ENCODE measurements around the gene PRDM4.

PRDM4 gene, protein sequence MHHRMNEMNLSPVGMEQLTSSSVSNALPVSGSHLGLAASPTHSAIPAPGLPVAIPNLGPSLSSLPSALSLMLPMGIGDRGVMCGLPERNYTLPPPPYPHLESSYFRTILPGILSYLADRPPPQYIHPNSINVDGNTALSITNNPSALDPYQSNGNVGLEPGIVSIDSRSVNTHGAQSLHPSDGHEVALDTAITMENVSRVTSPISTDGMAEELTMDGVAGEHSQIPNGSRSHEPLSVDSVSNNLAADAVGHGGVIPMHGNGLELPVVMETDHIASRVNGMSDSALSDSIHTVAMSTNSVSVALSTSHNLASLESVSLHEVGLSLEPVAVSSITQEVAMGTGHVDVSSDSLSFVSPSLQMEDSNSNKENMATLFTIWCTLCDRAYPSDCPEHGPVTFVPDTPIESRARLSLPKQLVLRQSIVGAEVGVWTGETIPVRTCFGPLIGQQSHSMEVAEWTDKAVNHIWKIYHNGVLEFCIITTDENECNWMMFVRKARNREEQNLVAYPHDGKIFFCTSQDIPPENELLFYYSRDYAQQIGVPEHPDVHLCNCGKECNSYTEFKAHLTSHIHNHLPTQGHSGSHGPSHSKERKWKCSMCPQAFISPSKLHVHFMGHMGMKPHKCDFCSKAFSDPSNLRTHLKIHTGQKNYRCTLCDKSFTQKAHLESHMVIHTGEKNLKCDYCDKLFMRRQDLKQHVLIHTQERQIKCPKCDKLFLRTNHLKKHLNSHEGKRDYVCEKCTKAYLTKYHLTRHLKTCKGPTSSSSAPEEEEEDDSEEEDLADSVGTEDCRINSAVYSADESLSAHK

DNA sequence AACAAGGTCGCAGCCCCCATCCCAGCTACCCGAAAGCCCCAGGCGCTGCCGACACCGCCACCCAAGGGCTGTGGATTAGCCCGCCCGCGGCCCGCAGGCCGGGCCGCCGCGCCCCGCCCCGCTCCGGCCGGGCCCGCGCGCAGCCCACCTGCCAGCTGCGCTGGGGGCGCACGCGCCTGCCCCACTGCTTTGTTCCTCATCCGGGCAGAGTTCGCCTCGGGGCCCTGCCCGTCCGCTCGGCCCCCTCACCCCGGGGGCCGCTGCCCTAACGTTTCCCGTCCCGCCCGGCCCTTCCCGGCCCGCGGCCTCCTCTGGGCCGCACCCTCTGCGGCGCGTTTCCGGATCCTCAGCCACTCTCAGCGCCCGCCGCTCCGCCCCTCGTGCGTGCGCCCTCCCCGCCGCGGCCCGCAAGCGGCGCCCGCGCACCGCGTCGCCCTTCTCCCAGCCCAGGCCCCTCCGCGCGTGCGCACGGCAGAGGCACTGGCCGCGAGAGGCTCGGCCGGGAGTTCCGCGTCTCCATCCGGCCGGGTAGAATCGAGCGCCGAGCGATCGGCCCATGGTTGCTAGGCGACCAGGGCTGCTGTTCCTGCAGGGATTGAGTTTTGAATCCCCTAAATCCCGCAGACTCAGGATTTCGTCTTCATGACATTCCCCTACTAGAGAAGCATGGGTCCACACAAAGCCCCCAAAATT is at the start of gene PRDM4:
Gene PRDM4 (minus strand): TSS at position 329 of the 693 bp plus-strand sequence. CDS start 622 bp downstream, outside the sequence.
- TF ChIP-seq GATA2 (IDR thresholded peaks at IDR 0.05; ENCODE audit: low read depth, low read length) (0 out of 2 replicates have a peak, but pooled peaks have one; percentile 7), GATA3 (IDR thresholded peaks at IDR 0.05; ENCODE audit: low read depth, low read length) (no peak)

DNA sequence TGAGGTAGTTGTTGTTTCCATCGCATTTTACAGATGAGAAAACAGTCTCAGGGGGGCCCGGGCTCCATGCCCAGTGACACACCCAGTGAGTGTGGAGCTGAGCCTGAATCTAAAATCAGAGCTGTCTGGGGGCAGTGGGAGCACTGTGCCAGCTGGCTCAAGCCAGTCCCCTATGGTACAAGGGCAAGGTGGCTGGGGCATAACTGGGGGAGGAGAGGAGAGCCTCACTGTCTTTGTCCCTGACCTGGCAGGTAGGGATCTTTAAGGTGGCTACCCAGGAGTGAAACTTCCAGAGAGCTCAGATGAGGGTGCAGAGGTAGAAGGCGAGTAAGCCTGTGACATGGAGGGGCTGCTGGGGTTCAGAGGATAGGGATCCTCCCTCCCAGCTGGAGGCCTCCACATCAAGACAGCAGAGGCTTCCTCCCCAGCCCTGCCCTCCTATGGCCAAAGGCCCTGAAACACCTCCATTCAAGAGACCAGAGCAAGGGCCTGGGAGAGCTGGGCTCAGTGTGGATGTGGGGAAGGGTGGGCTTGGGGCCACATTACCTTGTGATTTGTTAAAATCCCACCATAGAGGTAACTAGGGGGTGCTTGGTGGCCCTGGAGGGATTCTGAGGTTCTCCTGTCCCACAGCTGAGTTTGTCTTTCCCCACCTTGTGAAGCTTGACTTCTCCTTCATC is 46.7 kb upstream of the PRDM4 start:
- TF ChIP-seq GATA3 (IDR thresholded peaks at IDR 0.05; ENCODE audit: low read depth, low read length) = no peak
- no peak for TF ChIP-seq GATA2 (IDR thresholded peaks at IDR 0.05; ENCODE audit: low read depth, low read length)

DNA sequence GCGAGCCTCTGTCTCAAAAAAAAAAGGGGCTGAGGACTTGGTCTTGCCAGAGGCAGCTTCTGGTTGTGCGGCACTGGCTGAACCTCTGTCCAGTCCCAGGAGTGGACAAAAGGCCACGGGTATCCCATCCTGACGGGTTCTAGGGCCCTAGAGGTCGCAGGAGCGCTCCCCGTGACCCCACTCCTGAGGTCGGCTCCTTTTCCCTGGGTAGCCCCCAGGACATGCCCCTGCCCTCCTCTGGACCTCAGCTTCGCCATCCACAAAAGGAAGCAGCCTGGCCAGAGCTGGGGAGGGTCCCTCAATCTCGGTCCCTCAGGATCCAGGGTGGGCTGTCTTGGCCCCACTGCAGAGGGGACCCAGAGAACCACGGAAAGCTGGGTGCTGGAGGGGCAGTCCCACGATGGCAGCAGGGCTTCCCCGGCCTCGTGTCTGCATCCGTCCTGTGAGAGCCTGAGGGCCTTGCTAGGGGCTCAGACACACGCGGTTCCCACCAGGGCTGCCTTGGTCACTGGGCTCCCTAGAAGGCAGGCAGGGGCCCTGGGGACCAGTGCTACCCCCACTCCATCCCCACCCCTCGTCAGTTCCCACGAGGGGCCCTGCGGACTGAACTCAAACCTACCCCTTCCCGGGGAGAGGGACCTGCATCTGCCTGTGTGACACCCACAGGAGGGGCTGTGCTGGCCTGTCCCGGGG is 44.7 kb upstream of the PRDM4 start:
- no peak for TF ChIP-seq GATA2 (IDR thresholded peaks at IDR 0.05; ENCODE audit: low read depth, low read length)
- TF ChIP-seq GATA3 (IDR thresholded peaks at IDR 0.05; ENCODE audit: low read depth, low read length) = no peak

DNA sequence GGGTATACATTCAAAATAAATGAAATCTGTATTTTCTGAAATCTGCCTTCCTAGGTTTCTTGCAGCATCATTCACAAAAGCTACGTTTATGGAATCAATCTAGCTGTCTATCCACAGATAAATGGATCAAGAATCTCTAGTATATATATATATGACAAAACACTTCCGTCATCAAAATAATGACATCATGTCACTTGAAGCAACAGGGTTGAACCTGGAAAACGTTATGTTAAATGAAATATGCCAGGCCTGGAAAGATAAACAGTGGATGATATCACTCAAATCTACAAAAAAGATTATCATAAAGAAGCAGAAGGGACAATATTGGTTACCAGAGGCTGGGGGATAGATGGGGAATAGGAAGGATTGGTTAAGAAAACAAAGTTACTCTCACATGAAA is 42.2 kb upstream of the PRDM4 start:
- peak; percentile 17; the same call in 1 of the 2 replicates for TF ChIP-seq GATA3 (IDR thresholded peaks at IDR 0.05; ENCODE audit: low read depth, low read length)
- TF ChIP-seq GATA2 (IDR thresholded peaks at IDR 0.05; ENCODE audit: low read depth, low read length) = no peak

DNA sequence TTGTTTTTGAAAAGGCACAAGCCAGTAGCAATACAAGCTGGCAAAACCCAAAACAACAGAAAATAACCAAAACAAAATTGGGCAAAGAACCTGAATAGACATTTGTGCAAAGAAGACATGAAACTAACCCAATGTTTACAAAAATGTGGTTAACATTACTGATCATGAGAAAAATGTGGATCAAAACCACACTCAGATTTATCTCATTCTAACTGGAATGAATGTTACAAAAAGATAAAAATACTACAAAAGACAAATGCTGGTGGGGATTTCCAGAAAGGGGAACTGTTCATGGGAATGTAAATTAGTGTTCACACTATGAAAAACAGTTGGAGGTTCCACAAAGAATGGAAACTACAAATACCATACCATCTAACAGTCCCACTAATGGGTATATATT is 40.2 kb upstream of the PRDM4 start:
- TF ChIP-seq GATA3 (IDR thresholded peaks at IDR 0.05; ENCODE audit: low read depth, low read length) (no peak), GATA2 (IDR thresholded peaks at IDR 0.05; ENCODE audit: low read depth, low read length) (no peak)

DNA sequence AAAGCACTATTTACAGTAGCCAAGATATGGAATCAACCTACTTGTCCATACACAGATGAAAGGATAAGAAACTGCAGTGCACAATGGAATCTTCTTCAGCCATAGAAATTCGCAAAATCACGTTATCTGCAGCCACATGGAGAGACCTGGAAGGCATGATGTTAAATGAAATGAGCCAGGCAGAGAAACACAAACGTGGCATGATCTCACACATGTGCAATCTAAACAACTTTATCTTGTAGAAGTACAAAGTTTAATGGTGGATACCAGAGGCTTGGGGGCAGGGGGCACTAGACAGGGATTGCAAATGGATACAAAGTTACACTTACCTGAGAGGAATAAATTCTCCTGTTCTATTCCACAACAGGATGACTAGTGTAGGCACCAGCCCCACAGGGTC is 37.6 kb upstream of the PRDM4 start:
- TF ChIP-seq GATA3 (IDR thresholded peaks at IDR 0.05; ENCODE audit: low read depth, low read length) = no peak
- TF ChIP-seq GATA2 (IDR thresholded peaks at IDR 0.05; ENCODE audit: low read depth, low read length) = no peak

DNA sequence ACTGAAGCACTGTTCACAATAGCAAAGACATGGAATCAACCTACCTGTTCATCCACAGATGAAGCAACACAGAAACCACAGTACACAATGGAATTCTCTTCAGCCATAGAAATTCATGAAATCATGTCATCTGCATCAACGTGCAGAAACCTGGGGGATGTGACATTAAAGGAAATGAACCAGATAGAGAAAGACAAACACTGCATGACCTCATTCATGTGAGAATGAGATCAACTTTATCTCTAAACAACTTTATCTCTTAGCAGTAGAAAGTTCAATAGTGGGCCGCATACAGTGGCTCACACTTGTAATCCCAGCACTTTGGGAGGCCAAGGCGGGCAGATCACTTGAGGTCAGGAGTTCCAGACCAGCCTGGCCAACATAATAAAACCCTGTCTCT is 33.5 kb upstream of the PRDM4 start:
- TF ChIP-seq GATA3 (IDR thresholded peaks at IDR 0.05; ENCODE audit: low read depth, low read length) = no peak
- no peak for TF ChIP-seq GATA2 (IDR thresholded peaks at IDR 0.05; ENCODE audit: low read depth, low read length)

DNA sequence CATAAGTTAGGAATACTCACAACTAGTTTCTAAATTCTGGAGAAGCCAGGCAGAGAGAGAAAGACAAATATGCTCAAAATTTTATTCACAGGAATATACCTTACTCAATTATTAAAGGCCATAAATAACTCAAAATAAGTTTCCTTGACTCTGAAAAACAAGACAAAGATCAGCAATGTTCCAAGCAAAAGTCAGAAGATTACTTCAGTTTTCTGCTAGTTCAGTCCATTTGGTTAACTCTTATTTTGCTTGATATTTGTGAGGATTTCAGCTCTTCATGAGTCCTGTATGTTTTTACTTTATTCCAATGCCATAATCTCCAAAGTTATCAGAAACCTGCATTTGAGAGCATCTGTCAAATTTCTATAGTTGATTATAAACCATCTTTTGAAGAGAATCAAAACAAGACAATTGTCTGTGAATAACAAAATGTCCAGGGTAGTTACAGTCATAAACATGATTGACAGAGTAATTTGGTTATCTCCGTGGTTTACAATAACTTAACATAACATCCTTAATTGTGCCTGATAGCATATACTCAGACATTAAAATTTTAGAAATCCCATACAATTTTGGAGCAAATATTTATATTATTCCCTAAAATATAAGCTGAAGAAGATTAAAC is 30.6 kb upstream of the PRDM4 start:
- TF ChIP-seq GATA2 (IDR thresholded peaks at IDR 0.05; ENCODE audit: low read depth, low read length) (no peak), GATA3 (IDR thresholded peaks at IDR 0.05; ENCODE audit: low read depth, low read length) (no peak)

DNA sequence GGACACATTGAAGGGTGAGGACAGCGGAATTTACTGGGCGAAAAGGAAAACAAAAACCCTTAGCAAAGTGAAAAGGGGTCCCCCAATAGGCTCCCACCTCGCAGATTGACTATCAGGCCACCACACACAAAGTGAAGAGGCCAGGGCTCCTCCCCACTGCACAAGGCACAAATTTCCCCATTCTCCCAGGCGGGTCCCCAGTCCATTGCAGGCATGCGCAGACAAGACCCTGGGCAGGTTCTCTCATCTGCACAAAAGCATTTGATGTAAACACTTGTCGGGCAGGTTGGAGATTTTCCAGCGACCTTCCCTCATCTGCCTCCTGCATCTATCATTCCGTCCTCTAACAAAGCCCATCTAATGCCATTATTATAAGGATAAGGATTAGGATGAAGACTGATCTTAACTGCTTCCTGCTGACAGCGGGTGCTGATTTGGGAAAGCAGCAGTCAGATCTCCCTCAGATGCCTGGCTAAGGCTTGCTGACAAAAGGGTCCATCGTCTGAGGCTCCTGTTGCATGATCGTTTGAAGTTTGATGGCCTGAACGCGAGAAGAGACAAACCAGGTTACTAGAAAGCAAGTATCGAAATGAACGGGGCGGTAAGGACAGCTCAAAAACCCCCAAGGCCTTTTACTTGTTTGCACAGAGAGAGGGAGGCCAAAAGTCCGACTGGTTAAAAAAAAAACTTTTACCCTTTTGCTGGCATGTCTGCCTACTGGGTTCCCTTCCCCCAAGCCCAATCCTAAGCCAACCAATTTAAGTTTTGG is 27.9 kb upstream of the PRDM4 start:
- no peak for TF ChIP-seq GATA2 (IDR thresholded peaks at IDR 0.05; ENCODE audit: low read depth, low read length)
- no peak for TF ChIP-seq GATA3 (IDR thresholded peaks at IDR 0.05; ENCODE audit: low read depth, low read length)

DNA sequence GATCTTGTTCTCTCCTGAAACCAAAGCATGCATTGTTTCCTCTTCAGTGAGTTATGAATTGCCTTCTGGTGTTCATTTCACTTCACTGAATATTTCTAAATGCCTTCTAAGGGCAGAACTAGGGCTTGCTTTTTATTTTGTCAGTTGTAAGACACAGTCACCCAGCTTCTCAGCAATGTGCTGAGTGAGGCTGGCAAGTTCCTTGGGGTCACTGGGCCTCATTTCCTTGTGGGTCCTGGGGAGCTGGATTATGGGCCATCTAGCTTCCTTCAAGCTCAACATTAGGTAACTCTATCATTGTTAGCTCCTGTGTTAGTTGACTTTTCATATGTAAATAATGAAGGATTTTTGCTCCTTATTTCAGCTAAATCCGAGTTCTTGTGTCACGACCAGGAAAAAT is 27.3 kb upstream of the PRDM4 start:
- TF ChIP-seq GATA2 (IDR thresholded peaks at IDR 0.05; ENCODE audit: low read depth, low read length) = no peak
- no peak for TF ChIP-seq GATA3 (IDR thresholded peaks at IDR 0.05; ENCODE audit: low read depth, low read length)

DNA sequence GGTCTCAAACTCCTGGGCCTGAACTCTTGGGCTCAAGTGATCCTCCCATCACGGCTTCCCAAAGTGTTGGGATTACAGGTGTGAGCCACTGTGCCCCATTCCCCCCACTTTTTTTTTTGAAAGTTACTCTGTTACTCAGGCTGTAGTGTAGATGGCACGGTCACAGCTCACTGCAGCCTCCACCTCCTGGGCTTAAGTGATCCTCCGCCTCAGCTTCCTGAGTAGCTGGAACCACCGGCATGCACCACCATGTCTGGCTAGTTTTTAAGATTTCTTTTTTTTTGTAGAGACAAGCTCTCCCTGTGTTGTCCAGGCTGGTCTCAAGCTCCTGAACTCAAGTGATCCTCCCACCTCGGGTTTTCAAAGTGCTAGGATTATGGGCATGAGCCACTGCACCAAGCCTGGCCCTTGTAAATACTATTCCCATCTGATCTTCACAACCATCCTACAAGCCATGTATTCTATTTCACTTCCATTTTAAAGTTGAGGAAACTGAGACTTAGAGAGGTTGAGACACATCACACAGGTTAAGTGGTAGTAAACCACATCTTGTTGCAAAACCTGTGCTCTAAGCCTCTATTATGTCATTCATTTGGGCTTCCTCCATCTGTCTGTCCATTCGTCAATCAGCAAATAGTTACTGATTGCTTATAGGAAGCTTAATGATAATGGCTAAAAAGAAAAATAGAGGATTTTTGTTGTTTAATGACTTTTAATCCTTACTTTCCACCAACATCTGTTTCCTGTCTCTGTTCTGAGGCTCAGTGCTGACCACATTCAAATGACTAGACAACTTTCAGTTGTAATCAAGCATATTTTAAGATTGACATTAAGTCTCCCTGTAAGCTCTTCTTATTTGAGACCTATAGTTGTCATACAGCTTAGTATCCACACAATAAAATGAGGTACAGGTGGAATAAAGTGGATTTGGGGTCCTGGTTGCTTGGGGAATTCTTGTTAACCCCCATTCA is 22.8 kb upstream of the PRDM4 start:
- TF ChIP-seq GATA3 (IDR thresholded peaks at IDR 0.05; ENCODE audit: low read depth, low read length) (no peak), GATA2 (IDR thresholded peaks at IDR 0.05; ENCODE audit: low read depth, low read length) (no peak)

All from SH-SY5Y (cell line).